ENCODE data around the gene COG3. TPM values are rescaled to one million over a fixed set of nuclear protein-coding genes. Genes with fewer than 3 reads are reported as not detected.

The COG3 gene
- total and polyA plus RNA-seq, 2 experiments from 2014 or later: 17.1 to 23.9 TPM

GRCh38 chr13:45540864-45541263, 76.1 kb downstream of the COG3 start:
- no peaks in the 10 kb centered on the region for H3K27me3 ChIP-seq (ENCODE audit: insufficient read depth)
- no peak overlapping the region for H3K4me3 ChIP-seq
- H3K9me2 ChIP-seq (ENCODE audit: insufficient read depth): no peaks in the 10 kb centered on the region
- ATAC-seq: no peak
- H2AFZ ChIP-seq: no peak overlapping the region
- no peaks in the 10 kb centered on the region for H3K9me3 Mint-ChIP-seq
- peaks cover 6% of the 10 kb centered on the region for H3K27me3 Mint-ChIP-seq (ENCODE audit: insufficient read depth, low read depth, poor library complexity)
- H3K36me3 Mint-ChIP-seq (ENCODE audit: low read depth): no peaks in the 10 kb centered on the region
- H3K4me1 Mint-ChIP-seq: no peaks in the 10 kb centered on the region
- no peak overlapping the region for H3K27ac ChIP-seq (ENCODE audit: low read depth)
- no peaks in the 10 kb centered on the region for H3K79me2 ChIP-seq (replicated peaks; ENCODE audit: insufficient read depth)
- H3K36me3 ChIP-seq (ENCODE audit: insufficient read depth): no peaks in the 10 kb centered on the region
- H3K27ac Mint-ChIP-seq: no peak overlapping the region
- no peaks in the 10 kb centered on the region for H3F3A ChIP-seq (replicated peaks; ENCODE audit: low read depth)
- H3K4me1 ChIP-seq (ENCODE audit: insufficient read depth): no peaks in the 10 kb centered on the region
- no peak for TF ChIP-seq EZH2phosphoT487 (IDR thresholded peaks at IDR 0.05; ENCODE audit: unreplicated experiment)
- H3K4me3 Mint-ChIP-seq: no peak overlapping the region
- H4K20me1 ChIP-seq (replicated peaks; ENCODE audit: insufficient read depth): no peaks in the 10 kb centered on the region; the same call in 1 of the 2 replicates
- no peak for DNase-seq (ENCODE audit: low spot score)
- no peak overlapping the region for H3K4me2 ChIP-seq

GRCh38 chr13:45541806-45542205, 77.1 kb downstream of the COG3 start:
- Histone ChIP-seq H3F3A (replicated peaks; ENCODE audit: low read depth) (no peaks in the 10 kb centered on the region), H3K27me3 (ENCODE audit: insufficient read depth) (no peaks in the 10 kb centered on the region), H2AFZ (peak overlapping the region; percentile 14; the same call in 1 of the 2 replicates), H3K4me3 (no peak overlapping the region), H3K27ac (ENCODE audit: low read depth) (no peak overlapping the region), H3K4me1 (ENCODE audit: insufficient read depth) (no peaks in the 10 kb centered on the region), H3K4me2 (no peak overlapping the region), H3K36me3 (ENCODE audit: insufficient read depth) (no peaks in the 10 kb centered on the region), H4K20me1 (replicated peaks; ENCODE audit: insufficient read depth) (no peaks in the 10 kb centered on the region; the same call in 1 of the 2 replicates), H3K9me2 (ENCODE audit: insufficient read depth) (no peaks in the 10 kb centered on the region), H3K79me2 (replicated peaks; ENCODE audit: insufficient read depth) (no peaks in the 10 kb centered on the region)
- Mint-ChIP-seq H3K27me3 (ENCODE audit: insufficient read depth, low read depth, poor library complexity) (peaks cover 8% of the 10 kb centered on the region), H3K9me3 (no peaks in the 10 kb centered on the region), H3K4me3 (no peak overlapping the region), H3K36me3 (ENCODE audit: low read depth) (no peaks in the 10 kb centered on the region), H3K27ac (no peak overlapping the region), H3K4me1 (no peaks in the 10 kb centered on the region)
- ATAC-seq: peak; percentile 52
- no peak for DNase-seq (ENCODE audit: low spot score)
- no peak for TF ChIP-seq POLR2AphosphoS5 (IDR thresholded peaks at IDR 0.05; ENCODE audit: low read depth)
- no peak for TF ChIP-seq JUNB (IDR thresholded peaks at IDR 0.05; ENCODE audit: unreplicated experiment)
- TF ChIP-seq, protein P1, sequence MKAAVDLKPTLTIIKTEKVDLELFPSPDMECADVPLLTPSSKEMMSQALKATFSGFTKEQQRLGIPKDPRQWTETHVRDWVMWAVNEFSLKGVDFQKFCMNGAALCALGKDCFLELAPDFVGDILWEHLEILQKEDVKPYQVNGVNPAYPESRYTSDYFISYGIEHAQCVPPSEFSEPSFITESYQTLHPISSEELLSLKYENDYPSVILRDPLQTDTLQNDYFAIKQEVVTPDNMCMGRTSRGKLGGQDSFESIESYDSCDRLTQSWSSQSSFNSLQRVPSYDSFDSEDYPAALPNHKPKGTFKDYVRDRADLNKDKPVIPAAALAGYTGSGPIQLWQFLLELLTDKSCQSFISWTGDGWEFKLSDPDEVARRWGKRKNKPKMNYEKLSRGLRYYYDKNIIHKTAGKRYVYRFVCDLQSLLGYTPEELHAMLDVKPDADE (IDR thresholded peaks at IDR 0.05): no peak
- TF ChIP-seq, protein P2, sequence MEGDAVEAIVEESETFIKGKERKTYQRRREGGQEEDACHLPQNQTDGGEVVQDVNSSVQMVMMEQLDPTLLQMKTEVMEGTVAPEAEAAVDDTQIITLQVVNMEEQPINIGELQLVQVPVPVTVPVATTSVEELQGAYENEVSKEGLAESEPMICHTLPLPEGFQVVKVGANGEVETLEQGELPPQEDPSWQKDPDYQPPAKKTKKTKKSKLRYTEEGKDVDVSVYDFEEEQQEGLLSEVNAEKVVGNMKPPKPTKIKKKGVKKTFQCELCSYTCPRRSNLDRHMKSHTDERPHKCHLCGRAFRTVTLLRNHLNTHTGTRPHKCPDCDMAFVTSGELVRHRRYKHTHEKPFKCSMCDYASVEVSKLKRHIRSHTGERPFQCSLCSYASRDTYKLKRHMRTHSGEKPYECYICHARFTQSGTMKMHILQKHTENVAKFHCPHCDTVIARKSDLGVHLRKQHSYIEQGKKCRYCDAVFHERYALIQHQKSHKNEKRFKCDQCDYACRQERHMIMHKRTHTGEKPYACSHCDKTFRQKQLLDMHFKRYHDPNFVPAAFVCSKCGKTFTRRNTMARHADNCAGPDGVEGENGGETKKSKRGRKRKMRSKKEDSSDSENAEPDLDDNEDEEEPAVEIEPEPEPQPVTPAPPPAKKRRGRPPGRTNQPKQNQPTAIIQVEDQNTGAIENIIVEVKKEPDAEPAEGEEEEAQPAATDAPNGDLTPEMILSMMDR (conservative IDR thresholded peaks at IDR 0.05; ENCODE audit: low read depth in 2 of 2): no peak
- TF ChIP-seq EZH2phosphoT487 (IDR thresholded peaks at IDR 0.05; ENCODE audit: unreplicated experiment): no peak
- TF ChIP-seq, protein P3, sequence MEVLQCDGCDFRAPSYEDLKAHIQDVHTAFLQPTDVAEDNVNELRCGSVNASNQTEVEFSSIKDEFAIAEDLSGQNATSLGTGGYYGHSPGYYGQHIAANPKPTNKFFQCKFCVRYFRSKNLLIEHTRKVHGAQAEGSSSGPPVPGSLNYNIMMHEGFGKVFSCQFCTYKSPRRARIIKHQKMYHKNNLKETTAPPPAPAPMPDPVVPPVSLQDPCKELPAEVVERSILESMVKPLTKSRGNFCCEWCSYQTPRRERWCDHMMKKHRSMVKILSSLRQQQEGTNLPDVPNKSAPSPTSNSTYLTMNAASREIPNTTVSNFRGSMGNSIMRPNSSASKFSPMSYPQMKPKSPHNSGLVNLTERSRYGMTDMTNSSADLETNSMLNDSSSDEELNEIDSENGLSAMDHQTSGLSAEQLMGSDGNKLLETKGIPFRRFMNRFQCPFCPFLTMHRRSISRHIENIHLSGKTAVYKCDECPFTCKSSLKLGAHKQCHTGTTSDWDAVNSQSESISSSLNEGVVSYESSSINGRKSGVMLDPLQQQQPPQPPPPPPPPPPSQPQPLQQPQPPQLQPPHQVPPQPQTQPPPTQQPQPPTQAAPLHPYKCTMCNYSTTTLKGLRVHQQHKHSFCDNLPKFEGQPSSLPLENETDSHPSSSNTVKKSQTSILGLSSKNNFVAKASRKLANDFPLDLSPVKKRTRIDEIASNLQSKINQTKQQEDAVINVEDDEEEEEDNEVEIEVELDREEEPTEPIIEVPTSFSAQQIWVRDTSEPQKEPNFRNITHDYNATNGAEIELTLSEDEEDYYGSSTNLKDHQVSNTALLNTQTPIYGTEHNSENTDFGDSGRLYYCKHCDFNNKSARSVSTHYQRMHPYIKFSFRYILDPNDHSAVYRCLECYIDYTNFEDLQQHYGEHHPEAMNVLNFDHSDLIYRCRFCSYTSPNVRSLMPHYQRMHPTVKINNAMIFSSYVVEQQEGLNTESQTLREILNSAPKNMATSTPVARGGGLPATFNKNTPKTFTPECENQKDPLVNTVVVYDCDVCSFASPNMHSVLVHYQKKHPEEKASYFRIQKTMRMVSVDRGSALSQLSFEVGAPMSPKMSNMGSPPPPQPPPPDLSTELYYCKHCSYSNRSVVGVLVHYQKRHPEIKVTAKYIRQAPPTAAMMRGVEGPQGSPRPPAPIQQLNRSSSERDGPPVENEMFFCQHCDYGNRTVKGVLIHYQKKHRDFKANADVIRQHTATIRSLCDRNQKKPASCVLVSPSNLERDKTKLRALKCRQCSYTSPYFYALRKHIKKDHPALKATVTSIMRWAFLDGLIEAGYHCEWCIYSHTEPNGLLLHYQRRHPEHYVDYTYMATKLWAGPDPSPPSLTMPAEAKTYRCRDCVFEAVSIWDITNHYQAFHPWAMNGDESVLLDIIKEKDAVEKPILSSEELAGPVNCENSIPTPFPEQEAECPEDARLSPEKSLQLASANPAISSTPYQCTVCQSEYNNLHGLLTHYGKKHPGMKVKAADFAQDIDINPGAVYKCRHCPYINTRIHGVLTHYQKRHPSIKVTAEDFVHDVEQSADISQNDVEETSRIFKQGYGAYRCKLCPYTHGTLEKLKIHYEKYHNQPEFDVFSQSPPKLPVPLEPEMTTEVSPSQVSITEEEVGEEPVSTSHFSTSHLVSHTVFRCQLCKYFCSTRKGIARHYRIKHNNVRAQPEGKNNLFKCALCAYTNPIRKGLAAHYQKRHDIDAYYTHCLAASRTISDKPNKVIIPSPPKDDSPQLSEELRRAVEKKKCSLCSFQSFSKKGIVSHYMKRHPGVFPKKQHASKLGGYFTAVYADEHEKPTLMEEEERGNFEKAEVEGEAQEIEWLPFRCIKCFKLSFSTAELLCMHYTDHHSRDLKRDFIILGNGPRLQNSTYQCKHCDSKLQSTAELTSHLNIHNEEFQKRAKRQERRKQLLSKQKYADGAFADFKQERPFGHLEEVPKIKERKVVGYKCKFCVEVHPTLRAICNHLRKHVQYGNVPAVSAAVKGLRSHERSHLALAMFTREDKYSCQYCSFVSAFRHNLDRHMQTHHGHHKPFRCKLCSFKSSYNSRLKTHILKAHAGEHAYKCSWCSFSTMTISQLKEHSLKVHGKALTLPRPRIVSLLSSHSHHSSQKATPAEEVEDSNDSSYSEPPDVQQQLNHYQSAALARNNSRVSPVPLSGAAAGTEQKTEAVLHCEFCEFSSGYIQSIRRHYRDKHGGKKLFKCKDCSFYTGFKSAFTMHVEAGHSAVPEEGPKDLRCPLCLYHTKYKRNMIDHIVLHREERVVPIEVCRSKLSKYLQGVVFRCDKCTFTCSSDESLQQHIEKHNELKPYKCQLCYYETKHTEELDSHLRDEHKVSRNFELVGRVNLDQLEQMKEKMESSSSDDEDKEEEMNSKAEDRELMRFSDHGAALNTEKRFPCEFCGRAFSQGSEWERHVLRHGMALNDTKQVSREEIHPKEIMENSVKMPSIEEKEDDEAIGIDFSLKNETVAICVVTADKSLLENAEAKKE (CRISPR knock-in tag; IDR thresholded peaks at IDR 0.05): no peak

All from GM23338 (cell line).